ENCODE results near the gene GPC5.

GPC5 gene

GRCh38 chr13:91719033-91719432 is 320.6 kb downstream of the GPC5 start:
- TF ChIP-seq, protein P1, sequence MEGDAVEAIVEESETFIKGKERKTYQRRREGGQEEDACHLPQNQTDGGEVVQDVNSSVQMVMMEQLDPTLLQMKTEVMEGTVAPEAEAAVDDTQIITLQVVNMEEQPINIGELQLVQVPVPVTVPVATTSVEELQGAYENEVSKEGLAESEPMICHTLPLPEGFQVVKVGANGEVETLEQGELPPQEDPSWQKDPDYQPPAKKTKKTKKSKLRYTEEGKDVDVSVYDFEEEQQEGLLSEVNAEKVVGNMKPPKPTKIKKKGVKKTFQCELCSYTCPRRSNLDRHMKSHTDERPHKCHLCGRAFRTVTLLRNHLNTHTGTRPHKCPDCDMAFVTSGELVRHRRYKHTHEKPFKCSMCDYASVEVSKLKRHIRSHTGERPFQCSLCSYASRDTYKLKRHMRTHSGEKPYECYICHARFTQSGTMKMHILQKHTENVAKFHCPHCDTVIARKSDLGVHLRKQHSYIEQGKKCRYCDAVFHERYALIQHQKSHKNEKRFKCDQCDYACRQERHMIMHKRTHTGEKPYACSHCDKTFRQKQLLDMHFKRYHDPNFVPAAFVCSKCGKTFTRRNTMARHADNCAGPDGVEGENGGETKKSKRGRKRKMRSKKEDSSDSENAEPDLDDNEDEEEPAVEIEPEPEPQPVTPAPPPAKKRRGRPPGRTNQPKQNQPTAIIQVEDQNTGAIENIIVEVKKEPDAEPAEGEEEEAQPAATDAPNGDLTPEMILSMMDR (IDR thresholded peaks at IDR 0.05; ENCODE audit: extremely low read depth, missing control alignments), result no peak
- no peak for DNase-seq (ENCODE audit: low spot score)

DNA sequence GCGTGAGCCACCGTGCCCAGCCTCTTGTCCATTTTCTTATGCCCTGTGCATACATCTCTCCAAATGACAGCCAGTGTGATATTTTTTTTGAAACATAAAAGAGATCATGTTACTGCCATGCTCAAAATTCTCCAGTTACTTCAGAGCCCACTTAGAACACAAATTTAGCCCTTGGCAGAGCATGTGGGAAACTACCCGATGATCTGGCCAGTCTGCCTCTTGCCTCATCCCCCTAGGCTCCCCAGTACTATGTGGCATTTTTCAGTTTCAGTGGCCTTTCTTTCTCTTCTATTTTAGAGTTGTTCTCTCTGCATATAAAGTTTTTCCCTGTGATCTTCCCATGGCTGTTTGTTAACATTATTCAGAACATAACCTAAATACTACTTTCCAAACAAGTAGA is 323.0 kb downstream of the GPC5 start:
- TF ChIP-seq, protein P1 (IDR thresholded peaks at IDR 0.05; ENCODE audit: extremely low read depth, missing control alignments), result no peak
- no peak for DNase-seq (ENCODE audit: low spot score)

DNA sequence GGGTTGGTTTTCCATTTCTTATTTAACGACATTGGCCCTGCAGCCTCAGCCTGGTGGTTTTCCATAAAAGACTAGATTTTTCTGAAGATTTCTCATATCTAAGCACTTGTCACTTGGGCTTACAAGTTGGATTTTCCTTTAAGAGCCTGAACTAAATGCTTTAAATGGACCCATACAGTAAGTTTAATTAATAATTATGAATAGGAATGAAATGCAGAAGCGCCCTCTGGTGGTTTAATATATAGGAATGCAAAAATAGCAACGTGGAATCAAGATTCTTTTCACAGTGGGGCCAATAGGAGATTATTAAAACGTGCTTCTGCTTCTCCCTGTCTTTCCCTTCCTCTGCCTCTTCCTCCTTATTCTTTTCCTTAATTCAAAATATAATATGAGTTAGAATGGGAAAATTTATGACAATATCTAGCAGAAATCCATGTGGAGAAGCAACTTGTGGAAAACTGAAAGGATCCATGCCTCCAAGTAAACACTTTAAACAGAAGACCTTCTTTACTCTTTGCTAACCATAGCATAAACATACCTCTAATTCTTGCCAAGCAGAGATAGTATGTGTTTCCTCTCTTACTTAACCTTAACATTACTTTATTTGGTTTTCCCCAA is 324.0 kb downstream of the GPC5 start:
- TF ChIP-seq, protein P1 (IDR thresholded peaks at IDR 0.05; ENCODE audit: extremely low read depth, missing control alignments), result no peak
- no peak for DNase-seq (ENCODE audit: low spot score)

DNA sequence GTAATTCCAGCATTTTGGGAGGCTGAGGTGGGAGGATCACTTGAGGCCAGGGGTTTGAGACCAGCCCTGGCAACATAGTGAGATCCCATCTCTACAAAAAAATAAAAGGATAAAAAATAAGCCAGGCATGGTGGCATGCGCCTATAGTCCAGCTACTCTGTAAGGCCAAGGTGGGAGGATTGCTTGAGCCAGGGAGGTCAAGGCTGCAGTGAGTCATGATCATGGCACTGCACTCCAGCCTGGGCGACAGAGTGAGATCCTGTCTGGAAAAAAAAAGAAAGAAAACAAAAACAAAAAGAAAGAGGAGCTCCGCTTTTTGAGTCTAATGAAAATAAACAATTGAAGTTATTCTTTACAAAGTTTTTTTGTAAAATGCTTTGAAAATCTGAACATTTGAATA is 326.2 kb downstream of the GPC5 start:
- no peak for DNase-seq (ENCODE audit: low spot score)
- TF ChIP-seq, protein P1 (IDR thresholded peaks at IDR 0.05; ENCODE audit: extremely low read depth, missing control alignments), result no peak

DNA sequence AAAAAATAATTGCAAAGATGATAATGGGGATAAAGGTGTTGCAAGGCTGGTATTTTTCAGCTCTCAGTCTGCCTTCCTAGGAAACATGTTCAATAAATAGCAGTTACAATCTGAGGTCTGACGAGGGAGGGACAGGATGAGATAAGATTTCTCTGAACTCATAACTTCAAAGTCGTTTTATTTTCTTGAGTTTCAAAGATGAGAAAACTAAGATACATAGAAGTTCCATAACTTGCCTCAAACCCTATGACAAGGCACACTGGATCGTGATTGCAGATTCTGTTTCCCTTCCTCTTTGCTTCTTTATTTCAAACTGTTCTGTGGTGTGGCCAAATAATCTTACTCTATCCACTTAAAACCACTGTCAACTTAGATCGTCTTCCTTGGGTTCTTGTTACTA is 327.2 kb downstream of the GPC5 start:
- DNase-seq (ENCODE audit: low spot score), result no peak
- TF ChIP-seq, protein P1 (IDR thresholded peaks at IDR 0.05; ENCODE audit: extremely low read depth, missing control alignments), result no peak

DNA sequence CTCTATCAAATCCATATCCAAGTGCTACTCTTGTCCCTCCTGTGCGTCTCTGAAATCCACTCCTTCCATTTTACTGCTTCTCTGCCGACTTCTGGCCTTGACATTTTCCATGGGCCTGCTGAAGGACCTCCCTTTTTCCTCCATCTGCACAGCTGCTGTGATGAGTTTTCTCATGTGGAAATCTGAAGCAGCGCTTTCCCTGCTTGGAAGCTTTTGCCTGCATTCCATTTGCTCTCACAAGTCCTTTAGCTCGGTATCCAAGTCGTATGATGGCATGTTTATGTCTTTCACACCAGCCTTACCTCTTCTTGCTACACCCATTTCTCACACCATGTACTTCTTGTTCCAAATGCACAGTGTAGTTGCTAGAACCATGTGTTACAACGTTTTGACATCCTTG is 328.2 kb downstream of the GPC5 start:
- TF ChIP-seq, protein P1 (IDR thresholded peaks at IDR 0.05; ENCODE audit: extremely low read depth, missing control alignments), result no peak
- DNase-seq (ENCODE audit: low spot score), result no peak

- TF ChIP-seq, protein P1 (IDR thresholded peaks at IDR 0.05; ENCODE audit: extremely low read depth, missing control alignments), result no peak
- DNase-seq (ENCODE audit: low spot score), result no peak
These were observed 331.4 kb downstream of the GPC5 start for GRCh38 chr13:91729859-91730258.

Data from GM20000 (cell line).